TTC549 (cell line): ENCODE results near the gene PRTN3.
"Not testable (repeated sequence)": the region's sequence is repeated elsewhere in the genome, so short reads cannot be mapped to it uniquely, and the experiment has no call there.

Source experiments
- FAIRE-seq: peaks from 2 replicates; lab custom pipeline; 2012; peaks lifted over from hg19 to GRCh38; lab: Jason Lieb, UNC

PRTN3 gene

DNA sequence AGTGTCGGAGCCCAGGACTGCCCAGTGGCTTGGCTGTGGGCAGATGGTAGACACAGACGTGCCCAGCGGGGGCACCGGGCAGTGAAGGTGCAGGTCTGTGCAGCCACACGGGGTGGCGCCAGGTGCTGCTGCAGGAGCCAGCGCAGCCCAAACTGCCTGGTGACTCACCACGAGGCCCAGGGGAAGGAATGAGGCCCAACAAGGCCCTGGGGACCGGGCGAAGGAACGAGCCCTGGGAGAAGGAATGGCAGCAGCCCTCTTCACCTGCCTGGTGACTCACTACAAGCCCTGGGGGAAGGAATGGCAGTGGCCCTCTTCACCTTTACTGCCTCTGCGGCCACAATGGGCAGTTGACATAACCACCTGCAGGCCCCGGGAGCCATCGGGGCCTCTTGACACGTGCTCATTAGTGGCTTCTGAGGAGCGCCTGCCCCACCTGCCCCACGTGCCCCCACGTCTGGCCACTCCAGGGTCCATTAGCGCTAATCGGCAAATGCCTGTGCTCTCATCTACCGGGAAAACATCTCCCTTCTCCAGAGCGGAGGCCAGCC lies 42.9 kb downstream of the PRTN3 start:
- no peak for FAIRE-seq

DNA sequence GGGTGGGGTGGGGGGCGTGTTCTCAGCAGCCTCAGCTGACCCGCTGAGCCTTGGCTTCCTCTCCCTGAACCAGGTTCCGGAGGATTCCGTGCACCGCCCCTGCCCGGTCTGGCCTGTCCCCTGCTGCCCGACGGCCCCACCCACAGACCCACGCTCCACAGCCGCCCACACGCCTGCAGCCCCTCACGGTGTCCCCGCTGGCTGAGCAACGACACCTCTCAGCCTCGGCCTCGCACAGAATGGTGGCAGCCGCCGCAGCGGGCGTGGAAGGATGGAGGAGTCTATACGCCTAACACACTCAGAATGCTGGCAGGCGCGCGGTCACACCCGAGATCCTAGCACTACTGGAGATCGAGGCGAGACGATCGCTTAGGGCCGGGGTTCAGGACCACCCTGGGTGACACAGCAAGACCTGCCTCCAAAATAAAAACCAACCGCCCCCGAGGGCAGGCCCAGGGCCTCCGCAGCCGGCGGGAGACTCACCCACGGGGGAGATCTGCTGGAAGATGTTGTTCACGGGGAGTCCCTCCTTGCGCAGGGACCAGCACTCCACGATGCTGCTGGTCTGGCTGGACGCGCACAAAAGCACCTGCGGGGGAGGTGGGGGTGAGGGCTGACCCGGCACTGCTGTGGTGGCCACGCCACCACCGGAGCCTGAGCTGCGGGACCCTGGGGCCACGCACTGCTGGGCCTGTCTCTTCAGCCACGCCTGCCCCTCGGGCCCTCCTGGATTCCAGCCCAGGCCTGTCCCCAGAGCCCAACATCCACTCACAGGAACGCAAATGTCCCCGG lies 43.8 kb downstream of the PRTN3 start:
- no peak for FAIRE-seq

DNA sequence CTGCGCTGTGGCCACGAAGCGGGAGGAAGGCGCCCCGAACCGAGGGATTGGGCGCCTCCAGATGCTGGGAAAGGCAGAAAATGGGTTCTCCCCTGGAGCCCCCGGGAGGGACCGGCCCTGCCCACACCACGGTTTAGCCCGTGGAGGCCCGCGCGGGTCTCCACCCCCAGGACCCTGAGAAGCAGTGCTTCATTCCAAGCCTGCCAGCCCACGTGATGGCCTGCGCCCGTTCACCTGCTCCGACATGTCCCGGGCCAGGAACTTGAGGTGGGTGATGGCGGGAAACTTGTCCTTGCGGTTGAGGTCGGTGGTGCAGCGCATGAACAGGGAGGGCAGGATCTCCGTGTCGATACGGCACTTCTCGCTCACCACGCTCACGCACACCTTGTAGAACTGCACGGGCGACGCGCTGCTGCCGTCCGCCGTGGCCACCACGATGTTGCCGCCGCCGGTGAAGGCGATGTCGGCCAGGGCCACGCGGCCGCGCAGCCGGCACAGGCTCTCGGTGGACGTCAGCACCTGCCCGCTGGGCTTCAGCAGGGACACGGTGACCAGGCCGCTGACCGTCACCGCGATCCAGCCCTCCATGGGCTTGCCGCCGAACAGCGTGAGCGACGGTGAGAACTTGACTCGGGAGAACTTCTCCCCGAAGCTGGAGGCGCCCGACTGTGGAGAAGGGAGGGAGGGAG lies 44.9 kb downstream of the PRTN3 start:
- FAIRE-seq, result no peak

DNA sequence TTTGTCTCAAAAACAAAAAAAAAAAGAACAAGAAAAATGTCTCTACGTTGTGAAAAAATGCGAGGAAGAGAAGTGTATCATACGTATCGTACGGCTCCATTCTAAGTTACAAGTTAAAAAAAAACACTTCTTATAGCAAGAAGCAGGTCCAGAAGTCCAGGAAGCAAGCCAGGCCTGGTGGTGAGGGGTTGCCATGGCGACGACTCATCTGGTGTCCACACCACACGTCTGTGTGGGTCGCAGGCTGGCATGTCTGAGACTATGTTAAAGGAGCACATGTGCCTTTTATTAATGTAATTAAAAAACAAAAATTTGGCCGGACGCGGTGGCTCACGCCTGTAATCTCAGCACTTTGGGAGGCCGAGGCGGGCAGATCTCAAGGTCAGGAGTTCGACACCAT lies 46.3 kb downstream of the PRTN3 start:
- FAIRE-seq, result no peak

DNA sequence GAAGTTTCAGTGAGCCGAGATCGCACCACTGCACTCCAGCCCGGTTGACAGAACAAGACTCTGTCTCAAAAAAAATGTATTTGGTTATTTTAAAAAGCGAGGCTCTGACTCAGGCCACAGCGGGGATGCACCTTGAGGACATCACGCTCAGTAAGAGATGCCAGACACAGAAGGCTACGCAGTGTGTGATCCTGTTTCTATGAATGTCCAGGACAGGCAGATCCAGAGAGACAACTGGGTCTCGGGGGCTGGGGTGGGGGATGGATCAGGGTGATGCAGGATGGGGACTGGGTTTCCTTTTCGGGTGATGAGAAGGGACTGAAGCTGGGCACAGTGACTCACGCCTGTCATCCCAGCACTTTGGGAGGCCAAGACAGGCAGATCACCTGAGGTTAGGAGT lies 46.8 kb downstream of the PRTN3 start:
- no peak for FAIRE-seq

DNA sequence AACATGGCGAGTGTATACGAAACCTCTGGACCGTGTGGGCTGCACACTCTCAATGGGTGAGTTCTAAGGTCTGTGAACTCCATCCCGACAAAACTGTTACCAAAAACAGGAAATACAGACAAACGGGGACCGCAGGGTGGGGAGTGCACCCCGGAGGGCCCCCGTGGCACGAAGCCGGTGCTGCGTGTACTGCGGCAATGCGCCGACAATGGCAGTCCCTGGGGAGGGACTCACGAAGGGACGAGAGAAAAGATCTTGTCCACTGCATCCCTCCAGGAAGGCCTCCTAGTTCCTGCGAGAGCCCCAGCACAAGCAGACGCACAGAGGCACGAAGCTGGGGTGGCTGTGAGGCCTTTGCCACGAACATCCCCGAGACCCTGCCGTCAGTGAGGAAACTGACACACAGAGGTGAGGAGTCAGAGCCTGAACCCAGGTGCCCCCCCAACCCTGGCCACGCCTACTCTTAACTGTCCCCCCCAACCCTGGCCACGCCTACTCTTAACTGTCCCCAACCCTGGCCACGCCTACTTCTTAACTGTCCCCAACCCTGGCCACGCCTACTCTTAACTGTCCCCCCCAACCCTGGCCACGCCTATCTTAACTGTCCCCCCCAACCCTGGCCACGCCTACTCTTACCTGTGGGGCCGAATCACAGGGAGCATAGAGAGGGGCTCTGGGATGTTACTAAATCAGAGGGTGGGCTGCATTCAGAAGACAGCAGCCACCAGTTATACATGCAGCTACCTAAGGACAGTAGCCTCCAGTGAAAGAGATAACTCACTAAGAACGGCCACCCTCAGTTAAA lies 48.0 kb downstream of the PRTN3 start:
- no peak for FAIRE-seq

DNA sequence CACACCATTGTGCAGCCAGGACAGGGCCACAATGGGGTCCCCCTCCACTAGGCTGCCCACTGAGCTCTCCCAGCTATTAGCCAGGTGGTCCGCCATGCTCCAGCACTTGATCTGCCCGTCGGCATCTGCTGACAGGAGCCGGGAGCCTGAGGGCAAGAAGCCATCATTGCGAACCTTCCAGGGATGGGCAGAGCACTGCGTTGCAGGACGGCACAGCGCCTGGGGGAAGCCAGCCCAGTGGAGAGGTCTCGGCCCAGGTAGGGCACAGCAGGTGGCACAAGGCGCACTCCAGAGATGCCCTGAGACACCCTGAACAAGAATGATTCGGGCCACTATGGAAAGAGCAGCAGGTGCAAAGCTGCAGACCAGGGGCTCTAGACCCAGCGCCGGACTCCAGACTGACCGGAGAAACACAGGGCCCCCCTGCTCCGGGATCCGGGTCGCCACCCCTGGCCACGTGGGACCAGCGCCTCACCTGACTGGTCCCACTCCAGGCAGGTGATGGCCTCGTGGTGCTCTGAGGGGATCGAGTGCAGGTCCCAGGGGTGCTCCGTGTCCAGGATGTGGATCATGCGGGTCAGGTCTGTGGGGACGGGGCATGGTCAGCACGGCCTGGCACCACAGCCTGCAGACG lies 49.0 kb downstream of the PRTN3 start:
- FAIRE-seq, result no peak

DNA sequence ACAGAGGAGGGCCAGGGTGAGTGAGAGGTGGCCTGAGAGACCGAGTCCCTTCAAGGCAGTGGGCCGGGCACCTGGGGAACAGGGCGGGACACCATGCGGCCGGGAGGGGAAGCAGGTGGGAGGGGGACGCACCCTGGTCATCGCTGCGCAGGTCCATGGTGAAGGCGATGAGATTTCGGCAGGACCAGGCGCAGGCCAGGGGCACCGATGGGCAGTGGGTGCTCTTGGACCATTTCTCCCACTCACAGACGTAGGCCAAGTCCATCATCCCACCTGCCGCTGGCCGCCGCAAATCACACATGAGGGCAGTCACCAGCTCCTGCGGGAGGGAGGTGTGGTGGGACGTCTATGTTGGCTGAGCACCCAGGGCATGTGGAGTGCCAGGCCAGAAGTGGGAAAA lies 50.0 kb downstream of the PRTN3 start:
- FAIRE-seq, result no peak

DNA sequence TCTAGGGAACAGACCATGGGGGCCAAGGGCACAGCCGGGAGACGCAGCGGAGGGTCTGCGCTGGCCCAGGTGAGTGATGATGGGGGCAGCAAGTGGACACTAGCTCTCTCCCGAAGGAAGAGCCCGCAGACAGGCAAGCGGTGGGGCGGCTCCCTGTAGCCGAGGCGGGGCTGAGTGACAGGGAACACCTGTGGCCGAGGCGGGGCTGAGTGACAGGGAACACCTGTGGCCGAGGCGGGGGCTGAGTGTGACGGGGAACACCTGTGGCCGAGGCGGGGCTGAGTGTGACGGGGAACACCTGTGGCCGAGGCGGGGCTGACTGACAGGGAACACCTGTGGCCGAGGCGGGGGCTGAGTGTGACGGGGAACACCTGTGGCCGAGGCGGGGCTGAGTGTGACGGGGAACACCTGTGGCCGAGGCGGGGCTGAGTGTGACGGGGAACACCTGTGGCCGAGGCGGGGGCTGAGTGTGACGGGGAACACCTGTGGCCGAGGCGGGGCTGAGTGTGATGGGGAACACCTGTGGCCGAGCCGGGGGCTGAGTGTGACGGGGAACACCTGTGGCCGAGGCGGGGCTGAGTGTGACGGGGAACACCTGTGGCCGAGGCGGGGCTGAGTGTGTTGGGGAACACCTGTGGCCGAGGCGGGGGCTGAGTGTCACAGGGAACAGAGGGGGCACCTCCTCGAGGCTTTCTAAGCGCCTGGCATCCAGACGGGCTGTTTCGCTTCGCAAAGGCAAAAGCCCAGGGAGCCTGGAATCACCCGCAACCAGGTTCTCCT lies 50.8 kb downstream of the PRTN3 start:
- FAIRE-seq, result not testable (repeated sequence)

DNA sequence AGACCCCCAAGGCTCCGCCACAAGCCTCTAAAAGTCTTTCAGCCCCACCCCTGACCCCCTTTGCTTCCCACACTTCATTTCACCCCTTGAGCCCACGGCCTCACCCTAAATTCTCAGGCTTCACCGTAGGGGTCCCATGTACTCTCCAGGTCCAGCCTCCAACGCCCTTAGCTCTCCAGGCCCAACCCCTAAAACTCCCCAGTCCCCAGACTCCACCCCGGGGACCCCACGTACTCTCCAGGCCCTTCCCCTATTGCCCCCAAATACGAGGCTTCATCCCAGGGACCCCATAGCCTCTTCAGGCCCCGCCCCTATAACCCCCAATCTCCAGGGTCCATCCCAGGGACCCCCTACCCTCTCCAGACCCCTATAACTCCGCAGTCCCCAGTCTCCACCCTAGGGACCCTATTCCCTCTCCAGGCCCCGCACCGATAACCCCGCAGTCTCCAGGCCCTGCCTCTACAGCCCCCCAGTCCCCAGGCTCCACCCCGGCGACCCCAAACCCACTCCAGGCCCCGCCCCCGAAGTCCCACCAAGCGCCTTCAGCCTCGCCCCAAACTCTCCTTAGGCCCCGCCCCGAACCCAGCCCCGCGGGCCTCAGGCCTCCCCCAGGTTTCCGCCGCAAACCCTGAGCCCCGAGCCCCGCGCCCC lies 51.6 kb downstream of the PRTN3 start:
- FAIRE-seq, result no peak

DNA sequence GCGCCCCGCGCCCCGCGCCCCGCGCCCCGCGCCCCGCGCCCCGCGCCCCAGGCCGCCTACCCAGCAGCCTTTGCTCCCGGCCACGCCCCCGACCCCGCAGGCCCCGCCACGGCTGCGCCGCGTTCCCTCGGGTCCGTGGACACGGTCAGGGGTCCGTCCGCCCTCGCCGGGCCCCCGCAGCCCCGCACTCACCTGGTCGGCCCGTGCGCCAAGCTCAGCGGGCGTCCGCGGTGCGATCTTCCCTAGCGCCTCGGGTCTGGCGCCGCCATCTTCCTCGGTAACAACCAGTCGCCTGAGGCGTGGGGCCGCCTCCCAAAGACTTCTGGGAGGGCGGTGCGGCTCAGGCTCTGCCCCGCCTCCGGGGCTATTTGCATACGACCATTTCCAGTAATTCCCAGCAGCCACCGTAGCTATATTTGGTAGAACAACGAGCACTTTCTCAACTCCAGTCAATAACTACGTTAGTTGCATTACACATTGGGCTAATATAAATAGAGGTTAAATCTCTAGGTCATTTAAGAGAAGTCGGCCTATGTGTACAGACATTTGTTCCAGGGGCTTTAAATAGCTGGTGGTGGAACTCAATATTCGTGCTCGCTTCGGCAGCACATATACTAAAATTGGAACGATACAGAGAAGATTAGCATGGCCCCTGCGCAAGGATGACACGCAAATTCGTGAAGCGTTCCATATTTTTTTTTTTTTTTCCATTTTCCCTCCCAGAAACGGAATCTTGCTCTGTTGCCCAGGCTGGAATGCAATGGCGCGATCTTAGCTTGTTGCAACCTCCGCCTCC lies 52.3 kb downstream of the PRTN3 start, which contains the start of the genes MED16 and RNU6-9:
Gene MED16 (minus strand): TSS at position 294 of the 796 bp plus-strand sequence. CDS start 2,056 bp downstream, outside the sequence.
Gene RNU6-9 (plus strand): TSS at position 591 of the 796 bp plus-strand sequence.
- peak; percentile 7 for FAIRE-seq

DNA sequence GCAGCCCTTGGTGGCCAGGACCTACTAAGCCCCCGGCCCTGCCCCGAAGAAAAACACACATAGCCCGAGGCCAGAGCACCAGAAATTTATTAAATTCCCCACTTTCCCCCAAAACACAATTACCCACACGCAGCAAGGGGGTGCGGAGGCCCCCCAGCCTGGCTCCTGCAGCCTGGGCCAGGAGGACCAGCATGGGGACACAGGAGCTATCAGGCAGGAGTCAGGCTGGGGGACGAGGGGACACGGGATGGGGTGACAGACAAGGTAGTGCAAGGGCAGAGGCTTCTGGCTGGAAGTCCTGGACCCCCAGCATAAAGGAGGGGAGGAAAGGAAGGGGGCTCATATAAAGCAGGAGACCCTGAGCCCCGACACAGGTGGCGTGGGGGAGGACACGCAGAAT lies 55.6 kb downstream of the PRTN3 start:
- FAIRE-seq, result no peak

DNA sequence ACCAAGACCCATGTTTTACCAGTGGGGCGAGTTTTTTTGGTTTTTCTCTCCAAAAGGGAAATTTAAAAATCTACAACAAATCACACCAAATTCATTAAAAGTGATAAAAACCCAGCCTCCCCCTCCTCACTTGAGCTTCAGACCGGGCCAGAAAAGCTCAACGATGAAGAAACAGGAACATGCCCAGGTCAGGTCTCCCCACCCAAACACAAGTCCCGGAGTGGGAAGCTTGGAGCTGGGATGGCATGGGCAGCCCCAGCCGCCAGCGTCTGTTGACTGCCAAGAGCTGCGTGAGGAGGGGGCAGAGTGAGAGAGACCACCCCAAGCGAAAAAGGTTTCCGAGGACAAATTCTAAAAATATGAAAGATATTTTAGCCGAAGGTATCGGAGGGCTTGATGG lies 56.2 kb downstream of the PRTN3 start:
- no peak for FAIRE-seq

DNA sequence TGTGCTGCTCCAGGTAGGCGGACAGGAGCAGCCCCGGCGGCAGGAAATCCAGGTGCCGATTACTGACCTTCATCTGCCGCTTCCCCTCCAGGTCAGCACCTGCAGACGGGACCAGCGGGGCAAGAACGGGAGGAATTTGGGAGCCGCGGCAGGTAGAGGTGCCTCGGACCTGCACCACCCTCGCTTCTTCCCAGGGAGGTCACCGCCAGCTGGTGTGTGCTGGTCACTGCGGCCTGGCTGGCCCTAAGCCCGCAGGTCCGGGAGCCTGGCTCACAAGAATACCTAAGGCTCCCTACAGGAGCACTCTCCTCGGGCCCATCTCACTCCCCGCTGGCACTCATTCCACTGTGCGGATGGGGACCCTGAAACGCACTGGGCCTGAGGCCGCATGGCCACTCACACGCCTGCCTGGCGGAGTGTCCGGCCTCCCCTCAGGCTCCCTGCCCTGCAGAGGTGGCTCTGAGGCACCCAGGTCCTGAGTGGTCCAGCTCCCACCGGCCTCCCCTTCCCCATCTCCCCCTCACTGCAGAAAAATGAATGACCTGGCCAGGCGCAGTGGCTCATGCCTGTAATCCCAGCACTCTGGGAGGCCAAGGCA lies 56.7 kb downstream of the PRTN3 start:
- FAIRE-seq, result no peak
